IMR-90 (cell line): Measurements from ENCODE around the gene PLAAT2. TPM values are rescaled to one million over a fixed set of nuclear protein-coding genes. Genes with fewer than 3 reads are reported as not detected.

ENCODE experiments used
- ATAC-seq: fragments of 200-7000 bp; cut with Tn5 transposase; 2 replicates; pipeline ENCODE4 v1.9.1; 2020; ENCODE audit warnings: low read depth, mild to moderate bottlenecking, moderate library complexity
- BruUV-seq: library from RNA; stranded (reverse); fragments of 400-500 nt; replicated peaks from 2 replicates; lab custom pipeline; 2021; lab: Mats Ljungman, UMichigan
- CTCF ChIA-PET: fragments of 300-600 bp; formaldehyde crosslinking; extraction: SDS; loops from one replicate; lab custom pipeline; 2021; ENCODE audit warnings: antibody characterized with exemption; lab: Yijun Ruan, JAX
- POLR2A ChIA-PET: fragments of 300-600 bp; sonication (Branson Sonifier 250); formaldehyde crosslinking; loops from one replicate; lab custom pipeline; 2022; ENCODE audit warnings: antibody characterized with exemption; ENCODE audit not compliant: unreplicated experiment; lab: Charles Lee
- DNase-seq: peaks from one replicate; pipeline ENCODE4 v3.0.0; 2013
- H2AFZ ChIP-seq: replicated peaks from 2 replicates; pipeline ENCODE3; 2013; ENCODE audit warnings: low read length, mild to moderate bottlenecking; ENCODE audit not compliant: poor library complexity
- H2AK5ac ChIP-seq: 2 replicates; pipeline ENCODE4 v1.6.1; 2013; ENCODE audit warnings: low read depth, low read length, inconsistent platforms
- H2AK9ac ChIP-seq: replicated peaks from 2 replicates; pipeline ENCODE3; 2013; ENCODE audit warnings: mild to moderate bottlenecking, low read depth, low read length, moderate library complexity; ENCODE audit not compliant: poor library complexity
- H2BK120ac ChIP-seq: 2 replicates; pipeline ENCODE4 v1.6.1; 2013; ENCODE audit warnings: low read depth, low read length, inconsistent platforms
- H2BK15ac ChIP-seq: 3 replicates; pipeline ENCODE4 v1.6.1; 2013; ENCODE audit warnings: low read depth, low read length, inconsistent platforms
- H2BK20ac ChIP-seq: 2 replicates; pipeline ENCODE4 v1.6.1; 2013; ENCODE audit warnings: low read depth, mild to moderate bottlenecking, inconsistent platforms, low read length, moderate library complexity
- H2BK5ac ChIP-seq: 2 replicates; pipeline ENCODE4 v1.6.1; 2013; ENCODE audit warnings: mild to moderate bottlenecking, low read depth, low read length, inconsistent platforms; ENCODE audit not compliant: poor library complexity, severe bottlenecking
- H3K14ac ChIP-seq: replicated peaks from 2 replicates; pipeline ENCODE4 v1.6.1; 2013; ENCODE audit warnings: low read depth, low read length, inconsistent platforms
- H3K18ac ChIP-seq: 2 replicates; pipeline ENCODE4 v1.6.1; 2013; ENCODE audit warnings: low read depth, low read length, control low read depth
- H3K23ac ChIP-seq: 2 replicates; pipeline ENCODE4 v1.6.1; 2013; ENCODE audit warnings: low read depth, low read length, inconsistent platforms
- H3K27ac ChIP-seq: 2 replicates; pipeline ENCODE4 v1.5.1; 2013; ENCODE audit warnings: mild to moderate bottlenecking, control low read depth, low read length; ENCODE audit not compliant: insufficient read depth
- H3K27me3 ChIP-seq: 2 replicates; pipeline ENCODE4 v1.6.1; 2013; ENCODE audit warnings: low read length; ENCODE audit not compliant: control insufficient read depth, insufficient read depth
- H3K36me3 ChIP-seq: 2 replicates; pipeline ENCODE4 v1.6.1; 2013; ENCODE audit warnings: low read length, mixed read lengths; ENCODE audit not compliant: control insufficient read depth, insufficient read depth
- H3K4ac ChIP-seq: 2 replicates; pipeline ENCODE4 v1.6.1; 2013; ENCODE audit warnings: low read depth, low read length, inconsistent platforms
- H3K4me1 ChIP-seq: 2 replicates; pipeline ENCODE4 v1.6.1; 2013; ENCODE audit warnings: low read length, mixed read lengths; ENCODE audit not compliant: control insufficient read depth, insufficient read depth
- H3K4me2 ChIP-seq: 2 replicates; pipeline ENCODE4 v1.6.1; 2013; ENCODE audit warnings: low read depth, mild to moderate bottlenecking, control low read depth, low read length, moderate library complexity
- H3K4me3 ChIP-seq: 2 replicates; pipeline ENCODE4 v1.5.1; 2013; ENCODE audit warnings: low read depth, mild to moderate bottlenecking, control low read depth, low read length, moderate library complexity; ENCODE audit not compliant: insufficient read depth
- H3K56ac ChIP-seq: 2 replicates; pipeline ENCODE4 v1.6.1; 2013; ENCODE audit warnings: low read length, inconsistent platforms; ENCODE audit not compliant: insufficient read depth; ENCODE audit errors: extremely low read depth
- H3K79me1 ChIP-seq, 2 experiments: 2 replicates each; pipeline ENCODE4 v1.6.1; 2013; ENCODE audit warnings: low read length in 2 of 2, inconsistent platforms in 1 of 2, low read depth in 1 of 2
- H3K9ac ChIP-seq: 2 replicates; pipeline ENCODE4 v1.6.1; 2013; ENCODE audit warnings: low read depth, low read length, control low read depth
- H3K9me1 ChIP-seq: 2 replicates; pipeline ENCODE4 v1.6.1; 2013; ENCODE audit warnings: low read length, inconsistent platforms; ENCODE audit not compliant: insufficient read depth
- H3K9me3 ChIP-seq: 2 replicates; pipeline ENCODE4 v1.6.1; 2013; ENCODE audit warnings: low read length; ENCODE audit not compliant: control insufficient read depth, insufficient read depth
- H4K20me1 ChIP-seq: 2 replicates; pipeline ENCODE4 v1.6.1; 2013; ENCODE audit warnings: low read length, inconsistent platforms; ENCODE audit not compliant: insufficient read depth
- H4K5ac ChIP-seq: 2 replicates; pipeline ENCODE4 v1.6.1; 2013; ENCODE audit warnings: mild to moderate bottlenecking, low read depth, low read length, control low read depth
- H4K8ac ChIP-seq, 2 experiments: 2 replicates each; pipeline ENCODE4 v1.6.1; 2013; ENCODE audit warnings: low read depth in 2 of 2, low read length in 2 of 2, control low read depth in 1 of 2, inconsistent platforms in 1 of 2
- H4K91ac ChIP-seq: 2 replicates; pipeline ENCODE4 v1.6.1; 2013; ENCODE audit warnings: low read depth, low read length, inconsistent platforms; ENCODE audit not compliant: insufficient read depth
- BHLHE40 ChIP-seq: fragments of 150-350 bp; IDR thresholded peaks from 2 replicates; pipeline ENCODE4 v1.6.1; 2016; ENCODE audit warnings: mild to moderate bottlenecking, low read depth, low read length
- CEBPB ChIP-seq: IDR thresholded peaks from 2 replicates; pipeline ENCODE4 v1.6.1; 2012; ENCODE audit warnings: low read depth, low read length, improper control_type of control experiment
- CHD1 ChIP-seq: IDR thresholded peaks from 2 replicates; pipeline ENCODE4 v1.6.1; 2012; ENCODE audit warnings: low read depth, low read length, improper control_type of control experiment
- CTCF ChIP-seq: conservative IDR thresholded peaks from 2 replicates; pipeline ENCODE4 v1.5.1; 2012; ENCODE audit warnings: mild to moderate bottlenecking, low read depth, low read length, improper control_type of control experiment
- ELK1 ChIP-seq: fragments of 150-350 bp; IDR thresholded peaks from 2 replicates; pipeline ENCODE4 v1.6.1; 2016; ENCODE audit warnings: low read depth, mild to moderate bottlenecking, low read length, moderate library complexity, borderline replicate concordance
- FOS ChIP-seq: fragments of 150-350 bp; IDR thresholded peaks from 2 replicates; pipeline ENCODE4 v1.6.1; 2016; ENCODE audit warnings: low read depth, low read length
- MAFK ChIP-seq: IDR thresholded peaks from 2 replicates; pipeline ENCODE4 v1.6.1; 2012; ENCODE audit warnings: low read depth, low read length, improper control_type of control experiment
- MAZ ChIP-seq: IDR thresholded peaks from 2 replicates; pipeline ENCODE4 v1.6.1; 2012; ENCODE audit warnings: low read depth, mild to moderate bottlenecking, low read length, improper control_type of control experiment, moderate library complexity, borderline replicate concordance
- MXI1 ChIP-seq: IDR thresholded peaks from 2 replicates; pipeline ENCODE4 v1.6.1; 2012; ENCODE audit warnings: low read depth, mild to moderate bottlenecking, low read length, moderate library complexity, borderline replicate concordance
- NFE2L2 ChIP-seq: fragments of 150-350 bp; IDR thresholded peaks from 2 replicates; pipeline ENCODE4 v1.6.1; 2016; ENCODE audit warnings: low read depth, mild to moderate bottlenecking, low read length
- POLR2A ChIP-seq: IDR thresholded peaks from 2 replicates; pipeline ENCODE4 v1.6.1; 2012; ENCODE audit warnings: mild to moderate bottlenecking, low read depth, low read length
- RAD21 ChIP-seq: IDR thresholded peaks from 2 replicates; pipeline ENCODE4 v1.6.1; 2012; ENCODE audit warnings: low read length, improper control_type of control experiment
- RCOR1 ChIP-seq: IDR thresholded peaks from 2 replicates; pipeline ENCODE4 v1.6.1; 2012; ENCODE audit warnings: mild to moderate bottlenecking, low read length, improper control_type of control experiment; ENCODE audit not compliant: insufficient replicate concordance
- RFX5 ChIP-seq: IDR thresholded peaks from 2 replicates; pipeline ENCODE4 v1.8.0; 2012; ENCODE audit warnings: low read depth, mild to moderate bottlenecking, low read length, moderate library complexity
- SMC3 ChIP-seq: fragments of 150-350 bp; IDR thresholded peaks from 2 replicates; pipeline ENCODE4 v1.6.1; 2016; ENCODE audit warnings: low read depth, mild to moderate bottlenecking, antibody characterized with exemption, low read length, moderate library complexity
- USF2 ChIP-seq: fragments of 150-350 bp; IDR thresholded peaks from 2 replicates; pipeline ENCODE4 v1.6.1; 2017; ENCODE audit warnings: mild to moderate bottlenecking, antibody characterized with exemption, low read length, low read depth
- WGBS, 2 experiments: methylation state at CpG; one replicate each; pipeline versions ENCODE4 v1.1.5 to v1.1.7; 2013; ENCODE audit warnings: missing lambda C conversion rate in 2 of 2; ENCODE audit not compliant: insufficient read length in 1 of 2; ENCODE audit errors: extremely low coverage in 2 of 2; 5-methylcytosine and 5-hydroxymethylcytosine counted together
- dilution Hi-C: fragments of 300-500 bp; cut with HindIII; formaldehyde crosslinking; loops from one replicate; pipeline ENCODE4 v1.14.3; 2018; ENCODE audit warnings: low sequenced_read_pairs; ENCODE audit not compliant: unreplicated experiment
- in situ Hi-C: fragments of 300-500 bp; cut with MboI; formaldehyde crosslinking; loops from 3 replicates; pipeline ENCODE4 v1.14.3; 2019; ENCODE audit warnings: low sequenced_read_pairs, inconsistent platforms, mixed read lengths
- intact Hi-C: fragments of 100-400 bp; cut with micrococcal nuclease; formaldehyde crosslinking; loops from 2 replicates; pipeline ENCODE4 v1.10.0; 2022
- polyA plus RNA-seq, 3 experiments: library from polyadenylated mRNA; depleted of rRNA; stranded (reverse); fragments of >200 nt; gene quantifications; 2 replicates each; pipeline ENCODE4 v1.2.3, GENCODE V29; 2012; ENCODE audit warnings: low replicate concordance in 1 of 3
- total RNA-seq: library from RNA; depleted of rRNA; stranded (reverse); fragments of >200 nt; gene quantifications from 2 replicates; pipeline ENCODE4 v1.2.3, GENCODE V29; 2012

The PLAAT2 gene
- total and polyA plus RNA-seq, 2 of the 4 experiments (the other 2 are of a cell fraction) = not detected

- H3K36me3 ChIP-seq = no peaks in the 10 kb centered on the region
- peaks cover 2% of the 10 kb centered on the region for H3K27me3 ChIP-seq
- ChIA-PET POLR2A (no interaction called here), CTCF (no interaction called here)
- H3K4me3 ChIP-seq = no peak overlapping the region
- no peak overlapping the region for H2AK9ac ChIP-seq
- H3K14ac ChIP-seq = no peak overlapping the region
- H3K4ac ChIP-seq = no peak overlapping the region
- H3K23ac ChIP-seq = no peak overlapping the region
- H4K8ac ChIP-seq = no peak overlapping the region
- no peak overlapping the region for H3K18ac ChIP-seq
- intact Hi-C loops = no loop called here
- dilution Hi-C loops = no loop called here
- no peak overlapping the region for H3K4me2 ChIP-seq
- H2BK20ac ChIP-seq = no peak overlapping the region
- H3K9me3 ChIP-seq = peaks cover 3% of the 10 kb centered on the region; the same call in 1 of the 2 replicates
- no peak overlapping the region for H2AFZ ChIP-seq
- no peak for TF ChIP-seq FOS
- no peak for TF ChIP-seq CEBPB
- no peak for TF ChIP-seq MAFK
- TF ChIP-seq MAZ = no peak
- no peak for TF ChIP-seq CTCF
- no peak for TF ChIP-seq BHLHE40
- no peak for TF ChIP-seq MXI1
- no peak for TF ChIP-seq ELK1
- no peak for TF ChIP-seq SMC3
- TF ChIP-seq CHD1 = no peak
- no peak for TF ChIP-seq POLR2A
- TF ChIP-seq NFE2L2 = no peak
- TF ChIP-seq RCOR1 = no peak
- TF ChIP-seq USF2 = no peak
- no peak for TF ChIP-seq RFX5
- TF ChIP-seq RAD21 = no peak
- no peak overlapping the region for H2BK5ac ChIP-seq
- BruUV-seq = no TSS peak
- H2BK15ac ChIP-seq = no peak overlapping the region
- no peak overlapping the region for H2BK120ac ChIP-seq
- H3K27ac ChIP-seq = no peak overlapping the region
- H3K79me1 ChIP-seq = no peaks in the 10 kb centered on the region
- H4K91ac ChIP-seq = no peak overlapping the region
- DNase-seq (no peak), ATAC-seq (no peak)
- in situ Hi-C loops = no loop called here
- WGBS, 2 experiments = no CpG with 5 or more reads among the region's 2 CpGs
- H3K56ac ChIP-seq = no peak overlapping the region
- H4K5ac ChIP-seq = no peak overlapping the region
- no peaks in the 10 kb centered on the region for H3K9me1 ChIP-seq
- H3K4me1 ChIP-seq = 0 out of 2 replicates have a peak, but pooled peaks cover 2% of the 10 kb centered on the region
- H3K9ac ChIP-seq = no peak overlapping the region
- no peak overlapping the region for H2AK5ac ChIP-seq
- no peaks in the 10 kb centered on the region for H4K20me1 ChIP-seq
These were observed 35.5 kb downstream of the PLAAT2 start for GRCh38 chr11:63527667-63528066.
